GM21381 (cell line): ENCODE data around the gene PITPNM2.
A peak's percentile ranks its signal among the peaks of the same experiment; 100 is the strongest.

Experiments
- ATAC-seq: cut with Tn5 transposase; IDR thresholded peaks from one replicate; pipeline ENCODE4 v1.9.1; 2021; ENCODE audit warnings: mild to moderate bottlenecking, moderate library complexity; ENCODE audit not compliant: unreplicated experiment

The PITPNM2 gene

GRCh38 chr12:123150744-123151456, at the start of gene PITPNM2:
Gene PITPNM2 (minus strand): TSS chr12:123151090. CDS start chr12:123034590, 116,500 bp downstream.
- ATAC-seq = peak; percentile 54

GRCh38 chr12:123200414-123200813, 49.5 kb upstream of the PITPNM2 start:
- no peak for ATAC-seq

GRCh38 chr12:123199936-123200335, 49.0 kb upstream of the PITPNM2 start:
- no peak for ATAC-seq

GRCh38 chr12:123187637-123188036, 36.7 kb upstream of the PITPNM2 start:
- no peak for ATAC-seq

- no peak for ATAC-seq
Observed at GRCh38 chr12:123180171-123180570, 29.3 kb upstream of the PITPNM2 start.

GRCh38 chr12:123171967-123172366, 21.1 kb upstream of the PITPNM2 start:
- ATAC-seq = no peak

GRCh38 chr12:123167329-123167728, 16.4 kb upstream of the PITPNM2 start:
- no peak for ATAC-seq

- ATAC-seq = no peak
Observed at GRCh38 chr12:123165537-123165936, 14.6 kb upstream of the PITPNM2 start.

GRCh38 chr12:123164710-123165261, 13.9 kb upstream of the PITPNM2 start:
- ATAC-seq = no peak

- ATAC-seq = no peak
Observed at GRCh38 chr12:123164222-123164621, 13.3 kb upstream of the PITPNM2 start.

- ATAC-seq = no peak
Observed at GRCh38 chr12:123163227-123163626, 12.3 kb upstream of the PITPNM2 start.

- no peak for ATAC-seq
Observed at GRCh38 chr12:123160801-123161487, 10.1 kb upstream of the PITPNM2 start.

GRCh38 chr12:123153906-123154305, 3.0 kb upstream of the PITPNM2 start:
- no peak for ATAC-seq

GRCh38 chr12:123152833-123153232, 1.9 kb upstream of the PITPNM2 start:
- ATAC-seq = no peak

GRCh38 chr12:123151457-123152454, 866 bp upstream of the PITPNM2 start:
- peak; percentile 19 for ATAC-seq

GRCh38 chr12:123150275-123150743, 581 bp downstream of the PITPNM2 start:
- ATAC-seq = no peak

GRCh38 chr12:123149501-123150274, 1.2 kb downstream of the PITPNM2 start:
- no peak for ATAC-seq

GRCh38 chr12:123149088-123149487, 1.8 kb downstream of the PITPNM2 start:
- ATAC-seq = no peak

- ATAC-seq = no peak
Observed at GRCh38 chr12:123148655-123149054, 2.2 kb downstream of the PITPNM2 start.

- no peak for ATAC-seq
Observed at GRCh38 chr12:123148223-123148622, 2.7 kb downstream of the PITPNM2 start.
